Activated CD4-positive, alpha-beta T cell treated with anti-CD3 and anti-CD28 coated beads for 24 hours (primary cell): Measurements from ENCODE around the gene PAX1.

Source experiments
- DNase-seq, 2 donors: peaks; one replicate each; pipeline ENCODE4 v3.0.0-alpha.2; 2020; ENCODE audit warnings: low read depth in 2 of 2

PAX1 gene

DNA sequence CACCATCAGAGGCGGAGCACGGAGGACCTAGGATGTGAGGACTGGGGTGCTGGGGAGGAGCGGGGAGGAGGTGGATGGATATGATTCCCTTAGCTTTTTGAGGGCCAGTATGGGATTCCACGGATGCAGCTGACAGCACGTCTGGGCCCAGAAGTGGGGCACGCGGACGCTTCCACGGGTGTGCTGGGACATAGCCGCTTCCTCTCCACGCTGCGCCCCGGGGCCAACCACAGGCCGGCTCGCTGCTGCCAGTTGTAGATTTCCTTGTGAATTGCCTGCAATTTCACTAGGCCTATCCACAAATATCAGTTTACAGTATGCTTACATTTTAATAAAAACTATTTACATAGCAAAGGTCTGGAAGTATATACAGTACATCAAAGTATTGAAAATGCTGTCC lies 23.9 kb downstream of the PAX1 start:
- no peak for DNase-seq

DNA sequence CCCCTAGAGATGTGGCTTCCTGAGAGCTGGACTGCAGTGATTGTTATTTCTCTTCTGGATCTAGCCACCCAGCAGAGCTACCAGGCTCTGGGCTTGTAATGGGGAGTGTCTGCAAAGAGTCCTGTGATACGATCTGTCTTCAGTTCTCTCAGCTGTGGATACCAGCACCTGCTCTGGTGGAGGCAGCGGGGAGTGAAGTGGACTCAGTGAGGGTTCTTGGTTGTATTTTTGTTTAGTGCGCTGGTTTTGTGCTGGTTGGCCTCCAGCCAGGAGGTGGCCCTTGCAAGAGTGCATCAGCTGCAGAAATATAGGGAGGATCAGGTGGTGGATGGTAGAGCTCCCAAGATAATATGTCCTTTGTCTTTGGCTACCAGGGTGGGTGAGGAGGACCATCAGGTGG lies 33.7 kb downstream of the PAX1 start:
- no peak for DNase-seq

- DNase-seq = no peak
Observed at GRCh38 chr20:21739682-21740081, 34.2 kb downstream of the PAX1 start.

DNA sequence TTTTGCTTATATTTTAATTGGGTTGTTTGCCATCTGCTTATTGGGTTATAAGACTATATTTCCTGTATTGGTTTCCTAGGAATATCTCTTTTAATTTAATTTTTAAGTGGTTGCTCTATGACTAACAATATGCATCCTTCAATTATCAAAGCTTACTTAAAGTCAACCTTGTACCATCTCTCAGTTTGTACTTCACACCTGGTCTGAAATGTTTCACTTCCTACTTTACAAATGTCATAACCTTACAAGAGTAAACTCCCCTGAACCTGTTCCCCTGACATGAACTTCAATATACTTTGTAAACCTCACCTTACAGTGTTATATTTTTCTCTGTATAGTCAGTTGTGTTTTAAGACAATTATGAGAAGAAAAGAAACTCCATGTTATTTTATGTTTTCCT lies 35.8 kb downstream of the PAX1 start:
- DNase-seq = no peak

GRCh38 chr20:21762646-21763045 lies 57.2 kb downstream of the PAX1 start:
- DNase-seq = no peak

DNA sequence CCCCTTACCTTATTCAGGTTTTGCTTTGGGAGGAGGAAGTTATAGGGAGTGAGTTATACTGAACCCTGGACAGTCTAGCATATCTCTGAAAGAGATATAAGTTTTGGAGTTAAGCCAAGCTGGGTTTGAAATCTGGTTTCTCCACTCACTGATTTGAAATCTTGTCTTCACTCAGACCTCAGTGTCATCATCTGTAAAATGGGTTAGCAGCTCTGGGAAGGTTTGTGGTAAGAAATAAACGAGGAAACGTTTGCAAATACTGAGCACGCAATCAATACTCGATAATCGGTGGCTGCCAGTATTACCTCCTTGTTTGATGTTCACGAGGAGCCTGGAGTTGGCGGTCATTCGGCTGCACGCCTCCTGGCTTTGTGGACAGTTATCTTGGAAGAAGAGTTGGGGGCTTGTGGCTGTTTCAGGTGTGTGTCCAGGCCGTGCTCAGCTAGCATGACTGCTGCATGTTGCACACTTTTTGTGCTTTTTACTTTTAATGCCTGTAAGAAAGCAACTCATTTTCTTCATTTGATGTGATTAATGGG lies 61.8 kb downstream of the PAX1 start:
- no peak for DNase-seq

GRCh38 chr20:21767739-21768223 lies 62.3 kb downstream of the PAX1 start:
- DNase-seq = no peak
